Keratinocyte (primary cell): ENCODE data around the gene DLGAP1. TPM values are rescaled to one million over a fixed set of nuclear protein-coding genes. Genes with fewer than 3 reads are reported as not detected.
"Not testable (repeated sequence)": the region's sequence is repeated elsewhere in the genome, so short reads cannot be mapped to it uniquely, and the experiment has no call there.

Experiments used
- DNase-seq: peaks from one replicate; pipeline ENCODE4 v3.0.0-alpha.2; 2011; ENCODE audit warnings: low read depth, missing footprints, low spot score
- FAIRE-seq: peaks from 2 replicates; lab custom pipeline; 2011; peaks lifted over from hg19 to GRCh38; lab: Jason Lieb, UNC
- H2AFZ ChIP-seq: 2 replicates; pipeline ENCODE4 v1.6.0; 2012; ENCODE audit warnings: low read length, control low read depth, inconsistent platforms; ENCODE audit not compliant: control insufficient read depth
- H3K27ac ChIP-seq: 2 replicates; pipeline ENCODE4 v1.5.1; 2011; ENCODE audit warnings: low read length; ENCODE audit not compliant: control insufficient read depth, insufficient read depth
- H3K27me3 ChIP-seq: 3 replicates; pipeline ENCODE4 v1.6.0; 2011; ENCODE audit warnings: low read length; ENCODE audit not compliant: control insufficient read depth, insufficient read depth; ENCODE audit errors: extremely low read depth
- H3K36me3 ChIP-seq, 2 experiments: 2 replicates in 1 of 2; 3 replicates in 1 of 2; pipeline ENCODE4 v1.5.1; 2011; ENCODE audit warnings: low read length in 2 of 2, mild to moderate bottlenecking in 1 of 2; ENCODE audit not compliant: control insufficient read depth in 2 of 2, insufficient read depth in 2 of 2; ENCODE audit errors: extremely low read depth in 1 of 2
- H3K4me1 ChIP-seq: 3 replicates; pipeline ENCODE4 v1.5.1; 2011; ENCODE audit warnings: low read length; ENCODE audit not compliant: control insufficient read depth, insufficient read depth; ENCODE audit errors: extremely low read depth
- H3K4me2 ChIP-seq: 3 replicates; pipeline ENCODE4 v1.6.0; 2011; ENCODE audit warnings: low read depth, low read length; ENCODE audit not compliant: control insufficient read depth, insufficient read depth; ENCODE audit errors: extremely low read depth
- H3K4me3 ChIP-seq, 3 experiments: fragments of 200-600 bp in 1 of 3; sonication (generic) in 1 of 3; 2 replicates in 2 of 3; 3 replicates in 1 of 3; pipeline ENCODE4 v1.5.1; 2011 to 2016; ENCODE audit warnings: low read length in 3 of 3, mild to moderate bottlenecking in 3 of 3, control low read depth in 2 of 3, inconsistent platforms in 1 of 3, low read depth in 1 of 3, mixed read lengths in 1 of 3, mixed run types in 1 of 3, moderate library complexity in 1 of 3; ENCODE audit not compliant: control insufficient read depth in 2 of 3, insufficient read depth in 2 of 3; ENCODE audit errors: extremely low read depth in 1 of 3
- H3K79me2 ChIP-seq: 2 replicates; pipeline ENCODE4 v1.6.0; 2012; ENCODE audit warnings: low read length; ENCODE audit not compliant: control insufficient read depth, insufficient read depth
- H3K9ac ChIP-seq: 3 replicates; pipeline ENCODE4 v1.6.0; 2011; ENCODE audit warnings: low read length; ENCODE audit not compliant: control insufficient read depth, insufficient read depth; ENCODE audit errors: extremely low read depth
- H3K9me1 ChIP-seq: 3 replicates; pipeline ENCODE4 v1.6.0; 2011; ENCODE audit warnings: low read length; ENCODE audit not compliant: control insufficient read depth, insufficient read depth; ENCODE audit errors: extremely low read depth
- H3K9me3 ChIP-seq: 2 replicates; pipeline ENCODE4 v1.5.1; 2012; ENCODE audit warnings: low read depth, low read length; ENCODE audit not compliant: control insufficient read depth
- H4K20me1 ChIP-seq: 3 replicates; pipeline ENCODE4 v1.6.0; 2011; ENCODE audit warnings: low read length; ENCODE audit not compliant: control insufficient read depth, insufficient read depth; ENCODE audit errors: extremely low read depth
- CTCF ChIP-seq, 3 experiments: IDR thresholded peaks in 1 of 3; conservative IDR thresholded peaks in 1 of 3; optimal IDR thresholded peaks in 1 of 3; 2 replicates in 2 of 3; 3 replicates in 1 of 3; pipeline versions ENCODE3 to v1.5.1; 2011; ENCODE audit warnings: low read length in 3 of 3, mild to moderate bottlenecking in 3 of 3, moderate library complexity in 2 of 3, control low read depth in 1 of 3, inconsistent platforms in 1 of 3; ENCODE audit not compliant: insufficient read depth in 2 of 3; ENCODE audit errors: extremely low read depth in 1 of 3
- EZH2 ChIP-seq: IDR thresholded peaks from one replicate; pipeline ENCODE4 v1.6.1; 2012; ENCODE audit warnings: inconsistent platforms, mild to moderate bottlenecking, low read length, moderate library complexity
- dilution Hi-C: fragments of 300-500 bp; cut with MboI; formaldehyde crosslinking; loops from one replicate; pipeline ENCODE4 v1.7.0; 2020; ENCODE audit warnings: low sequenced_read_pairs; ENCODE audit not compliant: extremely low pct_ligation_motif_present
- polyA plus RNA-seq, 5 experiments: library from polyadenylated mRNA; depleted of rRNA in 3 of 5; stranded (reverse) in 3 of 5; stranded (forward) in 1 of 5; unstranded in 1 of 5; fragments of >200 nt; gene quantifications; 1 replicate in 1 of 5; 2 replicates in 3 of 5; 3 replicates in 1 of 5; pipeline versions ENCODE4 v1.2.1 to v1.2.3, GENCODE V29; 2011 to 2012; ENCODE audit warnings: missing spikeins in 2 of 5, low read depth in 1 of 5, low replicate concordance in 1 of 5

Gene DLGAP1
- polyA plus RNA-seq, 1 donor (not counting 4 experiments of a cell fraction or from before 2014, with no cell fraction given): not detected

- Histone ChIP-seq H2AFZ (no peak overlapping the region), H3K27me3 (no peaks in the 10 kb centered on the region), H3K9me3 (no peaks in the 10 kb centered on the region), H3K4me1 (no peaks in the 10 kb centered on the region), H3K36me3 (no peaks in the 10 kb centered on the region), H3K9ac (no peak overlapping the region), H3K4me3 (no peak overlapping the region), H3K27ac (no peak overlapping the region), H3K9me1 (no peaks in the 10 kb centered on the region), H3K79me2 (no peaks in the 10 kb centered on the region), H4K20me1 (no peaks in the 10 kb centered on the region), H3K4me2 (no peak overlapping the region)
- dilution Hi-C loops: no loop called here
- FAIRE-seq (no peak), DNase-seq (no peak)
- TF ChIP-seq CTCF (optimal IDR thresholded peaks at IDR 0.05 in 1 of 3, IDR thresholded peaks at IDR 0.05 in 1 of 3, conservative IDR thresholded peaks at IDR 0.05 in 1 of 3; ENCODE audit: extremely low read depth in 1 of 3, insufficient read depth in 2 of 3, low read length in 3 of 3) (no peak), EZH2 (no peak)
Measured at GRCh38 chr18:4319738-4320677, 135.1 kb downstream of the DLGAP1 start.

- dilution Hi-C loops: no loop called here
- no peak overlapping the region for H3K27ac ChIP-seq
- H3K9ac ChIP-seq: no peak overlapping the region
- H4K20me1 ChIP-seq: no peaks in the 10 kb centered on the region
- no peaks in the 10 kb centered on the region for H3K27me3 ChIP-seq
- no peak overlapping the region for H3K4me3 ChIP-seq
- no peaks in the 10 kb centered on the region for H3K9me1 ChIP-seq
- no peak overlapping the region for H3K4me2 ChIP-seq
- no peaks in the 10 kb centered on the region for H3K36me3 ChIP-seq
- H3K9me3 ChIP-seq: no peaks in the 10 kb centered on the region
- DNase-seq (no peak), FAIRE-seq (no peak)
- no peaks in the 10 kb centered on the region for H3K79me2 ChIP-seq
- no peaks in the 10 kb centered on the region for H3K4me1 ChIP-seq
- TF ChIP-seq EZH2: no peak
- no peak for TF ChIP-seq CTCF (optimal IDR thresholded peaks at IDR 0.05 in 1 of 3, IDR thresholded peaks at IDR 0.05 in 1 of 3, conservative IDR thresholded peaks at IDR 0.05 in 1 of 3; ENCODE audit: extremely low read depth in 1 of 3, insufficient read depth in 2 of 3, low read length in 3 of 3)
- H2AFZ ChIP-seq: no peak overlapping the region
Measured at GRCh38 chr18:4318311-4318710, 136.8 kb downstream of the DLGAP1 start.

- H3K36me3 ChIP-seq, H3K9ac ChIP-seq, FAIRE-seq, H3K4me3 ChIP-seq, H3K9me3 ChIP-seq, H3K27ac ChIP-seq, H3K4me2 ChIP-seq, H2AFZ ChIP-seq, H3K27me3 ChIP-seq, DNase-seq, H4K20me1 ChIP-seq, dilution Hi-C loops, H3K4me1 ChIP-seq, H3K9me1 ChIP-seq, H3K79me2 ChIP-seq: not testable (repeated sequence)
Measured at GRCh38 chr18:4311945-4312344, 143.2 kb downstream of the DLGAP1 start.
